Measurements from ENCODE around the gene ARMS2. TPM values are rescaled to one million over a fixed set of nuclear protein-coding genes. Genes with fewer than 3 reads are reported as not detected.

ARMS2 gene
- total RNA-seq, 2 experiments from 2014 or later, result not detected

- Mint-ChIP-seq H3K4me1 (ENCODE audit: low read depth) (no peaks in the 10 kb centered on the region), H3K36me3 (ENCODE audit: low read depth) (peaks cover 3% of the 10 kb centered on the region), H3K9me3 (peaks cover 2% of the 10 kb centered on the region), H3K27me3 (no peaks in the 10 kb centered on the region), H3K27ac (no peak overlapping the region), H3K4me3 (no peak overlapping the region)
- ATAC-seq, result no peak
- POLR2A ChIA-PET, result interaction anchor here (2.1 kb wide), 1 partner anchor 12 kb away, joined by 8 read pairs; no protein-coding TSS in a partner anchor
- TF ChIP-seq, protein P1, sequence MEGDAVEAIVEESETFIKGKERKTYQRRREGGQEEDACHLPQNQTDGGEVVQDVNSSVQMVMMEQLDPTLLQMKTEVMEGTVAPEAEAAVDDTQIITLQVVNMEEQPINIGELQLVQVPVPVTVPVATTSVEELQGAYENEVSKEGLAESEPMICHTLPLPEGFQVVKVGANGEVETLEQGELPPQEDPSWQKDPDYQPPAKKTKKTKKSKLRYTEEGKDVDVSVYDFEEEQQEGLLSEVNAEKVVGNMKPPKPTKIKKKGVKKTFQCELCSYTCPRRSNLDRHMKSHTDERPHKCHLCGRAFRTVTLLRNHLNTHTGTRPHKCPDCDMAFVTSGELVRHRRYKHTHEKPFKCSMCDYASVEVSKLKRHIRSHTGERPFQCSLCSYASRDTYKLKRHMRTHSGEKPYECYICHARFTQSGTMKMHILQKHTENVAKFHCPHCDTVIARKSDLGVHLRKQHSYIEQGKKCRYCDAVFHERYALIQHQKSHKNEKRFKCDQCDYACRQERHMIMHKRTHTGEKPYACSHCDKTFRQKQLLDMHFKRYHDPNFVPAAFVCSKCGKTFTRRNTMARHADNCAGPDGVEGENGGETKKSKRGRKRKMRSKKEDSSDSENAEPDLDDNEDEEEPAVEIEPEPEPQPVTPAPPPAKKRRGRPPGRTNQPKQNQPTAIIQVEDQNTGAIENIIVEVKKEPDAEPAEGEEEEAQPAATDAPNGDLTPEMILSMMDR (IDR thresholded peaks at IDR 0.05), result peak; percentile 92
- DNase-seq, result no peak
- intact Hi-C loops (cut with micrococcal nuclease), result loop anchor here (1.0 to 2.0 kb wide), 2 partner anchors 93 to 137 kb away; no protein-coding TSS in a partner anchor
- CTCF ChIA-PET, result interaction anchor here (0.7 to 4.7 kb wide), 56 partner anchors 9 to 167 kb away, joined by 3 to 132 read pairs (median 5); partner anchors contain the start of gene PLEKHA1
Observed at GRCh38 chr10:122435212-122435827, 19.1 kb upstream of the ARMS2 start.

GRCh38 chr10:122441961-122442360 is 12.5 kb upstream of the ARMS2 start:
- H3K9me3 Mint-ChIP-seq, result peaks cover 3% of the 10 kb centered on the region
- DNase-seq, result no peak
- no peak for ATAC-seq
- TF ChIP-seq, protein P1 (IDR thresholded peaks at IDR 0.05), result no peak
- ChIA-PET CTCF (interaction anchor here (2.0 to 2.1 kb wide), 2 partner anchors 124 to 143 kb away, joined by 7 to 11 read pairs; no protein-coding TSS in a partner anchor), POLR2A (interaction anchor here (1.1 kb wide), 1 partner anchor 23 kb away, joined by 4 read pairs; no protein-coding TSS in a partner anchor)
- intact Hi-C loops (cut with micrococcal nuclease), result no loop called here
- no peak overlapping the region for H3K4me3 Mint-ChIP-seq
- H3K27me3 Mint-ChIP-seq, result peaks cover 2% of the 10 kb centered on the region
- H3K27ac Mint-ChIP-seq, result no peak overlapping the region
- H3K36me3 Mint-ChIP-seq (ENCODE audit: low read depth), result no peaks in the 10 kb centered on the region
- H3K4me1 Mint-ChIP-seq (ENCODE audit: low read depth), result no peaks in the 10 kb centered on the region

DNA sequence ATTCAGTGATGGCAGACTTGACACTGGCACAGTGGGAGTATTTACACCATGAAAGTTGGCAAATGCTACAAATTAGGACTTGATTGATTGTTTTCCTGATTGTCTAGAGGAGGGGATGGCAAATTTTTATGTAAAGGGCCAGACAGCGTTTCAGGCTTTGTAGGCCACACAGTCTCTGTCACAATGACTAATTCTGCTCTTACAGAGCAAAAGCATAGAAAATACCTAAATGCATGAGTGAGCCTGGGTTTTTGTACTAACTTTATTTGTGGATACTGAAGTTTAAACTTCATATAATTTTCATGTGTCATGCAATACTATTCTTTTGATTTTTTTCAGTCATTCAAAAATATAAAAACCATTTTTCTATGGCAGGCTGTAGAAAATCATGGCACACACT is 9.0 kb upstream of the ARMS2 start:
- DNase-seq (no peak), ATAC-seq (no peak)
- Mint-ChIP-seq H3K9me3 (no peaks in the 10 kb centered on the region), H3K4me1 (ENCODE audit: low read depth) (no peaks in the 10 kb centered on the region), H3K4me3 (no peak overlapping the region), H3K27me3 (peaks cover 3% of the 10 kb centered on the region), H3K36me3 (ENCODE audit: low read depth) (no peaks in the 10 kb centered on the region), H3K27ac (no peak overlapping the region)
- intact Hi-C loops (cut with micrococcal nuclease), result no loop called here
- POLR2A ChIA-PET, result no interaction called here
- CTCF ChIA-PET, result interaction anchor here (1.1 to 2.3 kb wide), 2 partner anchors 11 to 102 kb away, joined by 3 to 6 read pairs; no protein-coding TSS in a partner anchor
- TF ChIP-seq, protein P1 (IDR thresholded peaks at IDR 0.05), result no peak

- H3K36me3 Mint-ChIP-seq (ENCODE audit: low read depth), result no peaks in the 10 kb centered on the region
- H3K27me3 Mint-ChIP-seq, result peaks cover 3% of the 10 kb centered on the region
- TF ChIP-seq, protein P1 (IDR thresholded peaks at IDR 0.05), result no peak
- no peak overlapping the region for H3K27ac Mint-ChIP-seq
- H3K4me3 Mint-ChIP-seq, result no peak overlapping the region
- POLR2A ChIA-PET, result no interaction called here
- DNase-seq (no peak), ATAC-seq (no peak)
- CTCF ChIA-PET, result interaction anchor here (0.6 to 1.1 kb wide), 2 partner anchors 8 to 11 kb away, joined by 3 read pairs; no protein-coding TSS in a partner anchor
- no peaks in the 10 kb centered on the region for H3K4me1 Mint-ChIP-seq (ENCODE audit: low read depth)
- intact Hi-C loops (cut with micrococcal nuclease), result no loop called here
- H3K9me3 Mint-ChIP-seq, result no peaks in the 10 kb centered on the region
Observed at GRCh38 chr10:122445904-122446303, 8.5 kb upstream of the ARMS2 start.

Measured in activated CD8-positive, alpha-beta T cell treated with anti-CD3 and anti-CD28 coated beads for 36 hours (primary cell).